NCI-H1105 treated with DMSO at 0.1 percent for 48 hours (cell line): ENCODE results near the gene NUDT17.

Source experiments
- DNase-seq: peaks from one replicate; lab custom pipeline; 2025; lab: John Stamatoyannopoulos, UW

The NUDT17 gene

DNA sequence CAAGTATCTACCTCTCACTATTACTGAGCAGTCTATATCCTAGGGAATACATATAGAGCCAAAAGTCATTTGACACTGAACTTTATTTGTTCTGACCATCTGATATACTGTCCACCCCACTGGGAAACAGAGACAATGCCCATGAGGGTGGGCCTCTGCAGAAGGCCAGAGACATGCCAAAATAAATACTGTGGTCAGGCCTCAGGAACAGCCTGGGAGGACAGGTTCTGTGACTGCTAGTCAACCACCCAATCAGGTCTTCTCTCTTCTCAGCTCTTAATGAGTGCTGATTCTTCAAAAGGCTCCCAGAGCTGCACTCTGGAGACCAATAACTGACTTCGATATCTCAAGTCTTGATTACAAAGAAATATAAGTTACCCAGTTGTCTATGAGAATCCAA lies 45.7 kb downstream of the NUDT17 start:
- no peak for DNase-seq

DNA sequence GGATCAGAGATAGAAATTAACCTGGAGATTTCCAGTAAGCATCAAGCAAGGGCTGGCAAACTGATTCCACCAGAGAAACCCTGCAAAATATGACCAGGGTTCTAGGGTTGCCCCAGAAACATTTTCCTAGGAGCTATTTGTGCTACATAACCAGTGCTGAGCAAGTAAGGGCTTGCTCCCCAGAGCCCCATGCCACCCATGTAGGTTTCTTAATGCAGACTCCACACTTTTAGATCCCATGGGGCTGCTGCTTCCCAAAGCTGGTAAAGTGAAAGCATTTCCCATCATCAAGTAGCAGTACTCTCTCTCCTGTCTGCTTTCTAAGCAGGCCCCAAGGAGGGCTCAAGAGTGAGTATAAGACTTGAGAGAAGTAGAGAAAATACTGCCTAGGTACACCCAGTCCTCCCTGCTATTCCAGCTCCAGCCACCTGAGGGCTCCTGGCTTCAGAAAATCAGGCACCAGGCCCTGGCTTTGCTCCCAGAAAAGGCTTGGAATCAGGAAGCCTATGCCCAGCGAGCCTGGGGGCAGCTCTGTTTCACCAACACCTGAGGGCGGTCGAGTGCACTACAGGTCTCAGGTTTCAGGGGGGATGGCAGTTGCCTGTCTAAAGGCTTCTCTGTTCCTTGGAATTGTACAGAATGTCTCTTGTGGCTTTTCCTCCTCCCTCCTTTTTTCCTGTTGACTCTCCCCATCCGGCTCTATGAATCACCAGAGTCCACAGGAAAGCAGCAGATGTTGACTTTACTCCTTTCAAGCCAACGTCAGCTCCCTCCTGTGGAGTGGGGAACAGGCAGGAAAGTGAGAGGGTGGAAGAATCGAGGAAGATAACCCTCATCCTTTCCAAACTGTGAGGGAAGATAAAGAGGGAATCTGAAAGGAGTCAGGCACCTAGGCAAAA lies 46.4 kb downstream of the NUDT17 start:
- peak; percentile 97 for DNase-seq

- DNase-seq = no peak
Measured at GRCh38 chr1:145892486-145893087, 47.2 kb downstream of the NUDT17 start.

DNA sequence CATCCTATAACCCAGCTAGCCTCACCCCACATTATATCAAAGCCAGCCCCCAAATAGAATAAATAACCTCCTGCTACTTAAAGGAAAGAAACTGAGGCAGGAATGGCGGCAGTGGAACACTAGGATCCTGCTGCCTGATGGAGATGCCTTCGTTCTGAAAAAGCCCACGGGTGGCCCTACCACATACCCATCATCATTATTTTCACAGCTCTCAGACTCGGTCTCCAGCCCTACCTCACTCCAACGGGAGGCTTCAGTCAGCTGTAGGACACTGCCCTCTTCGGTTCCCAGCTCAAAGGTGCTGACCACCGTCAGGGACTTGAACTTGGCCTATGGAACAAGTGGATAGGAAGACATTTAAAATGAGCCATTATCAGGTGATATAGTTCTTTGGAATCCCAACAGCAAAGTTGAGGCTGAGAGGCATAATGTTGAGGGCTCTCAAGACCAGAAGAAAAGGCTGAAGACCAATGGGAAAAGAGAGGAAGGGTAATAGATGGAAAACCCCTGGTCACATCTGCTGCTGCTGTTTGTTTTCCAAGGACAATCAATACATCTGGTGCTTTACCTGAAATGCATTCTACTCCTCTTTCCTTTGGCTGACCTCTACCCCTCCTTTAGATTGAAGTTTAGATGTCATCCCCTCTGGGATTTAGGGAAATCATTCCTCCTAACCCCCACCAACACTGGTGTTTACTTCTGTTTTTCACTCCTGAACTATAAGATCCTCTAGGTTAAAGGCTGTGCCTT lies 48.1 kb downstream of the NUDT17 start:
- DNase-seq = no peak

DNA sequence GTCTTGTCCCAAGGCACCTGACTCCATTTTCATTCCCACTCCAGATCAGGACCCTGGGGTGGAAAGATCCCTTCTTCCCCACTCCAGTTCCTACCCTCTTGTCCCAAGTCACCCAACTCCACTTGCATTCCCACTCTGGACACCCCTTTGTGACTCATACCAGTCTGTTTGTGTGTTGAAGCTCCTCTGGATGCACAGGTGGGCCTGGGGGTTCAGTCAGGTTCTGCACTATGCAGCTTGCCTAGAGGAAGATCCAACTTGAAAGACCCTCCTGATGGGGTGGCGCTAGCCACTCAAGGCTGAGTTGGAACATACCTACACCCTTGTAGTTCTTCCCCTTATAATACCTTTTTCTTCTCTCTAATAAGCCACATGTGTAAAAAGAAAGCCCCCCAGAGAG lies 50.0 kb downstream of the NUDT17 start:
- DNase-seq = no peak

- no peak for DNase-seq
Measured at GRCh38 chr1:145897969-145898368, 52.5 kb downstream of the NUDT17 start.
